ENCODE measurements around the gene KIR2DL1.

DNA sequence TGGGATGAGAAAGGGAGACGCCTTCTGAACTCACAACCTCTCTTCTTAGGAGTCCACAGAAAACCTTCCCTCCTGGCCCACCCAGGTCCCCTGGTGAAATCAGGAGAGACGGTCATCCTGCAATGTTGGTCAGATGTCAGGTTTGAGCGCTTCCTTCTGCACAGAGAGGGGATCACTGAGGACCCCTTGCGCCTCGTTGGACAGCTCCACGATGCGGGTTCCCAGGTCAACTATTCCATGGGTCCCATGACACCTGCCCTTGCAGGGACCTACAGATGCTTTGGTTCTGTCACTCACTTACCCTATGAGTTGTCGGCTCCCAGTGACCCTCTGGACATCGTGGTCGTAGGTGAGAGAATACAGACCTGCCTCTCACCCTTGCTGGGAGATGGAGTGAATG lies 42.0 kb upstream of the KIR2DL1 start:
- no peak for TF ChIP-seq ZNF274 (IDR thresholded peaks at IDR 0.05; ENCODE audit: low read depth, low read length)
- TF ChIP-seq YY1 (IDR thresholded peaks at IDR 0.05; ENCODE audit: insufficient read depth, insufficient read length): no peak

Data from NT2/D1 (cell line).